Measurements from ENCODE around the gene IPO11.
A peak's percentile ranks its signal among the peaks of the same experiment; 100 is the strongest.

Gene IPO11

DNA sequence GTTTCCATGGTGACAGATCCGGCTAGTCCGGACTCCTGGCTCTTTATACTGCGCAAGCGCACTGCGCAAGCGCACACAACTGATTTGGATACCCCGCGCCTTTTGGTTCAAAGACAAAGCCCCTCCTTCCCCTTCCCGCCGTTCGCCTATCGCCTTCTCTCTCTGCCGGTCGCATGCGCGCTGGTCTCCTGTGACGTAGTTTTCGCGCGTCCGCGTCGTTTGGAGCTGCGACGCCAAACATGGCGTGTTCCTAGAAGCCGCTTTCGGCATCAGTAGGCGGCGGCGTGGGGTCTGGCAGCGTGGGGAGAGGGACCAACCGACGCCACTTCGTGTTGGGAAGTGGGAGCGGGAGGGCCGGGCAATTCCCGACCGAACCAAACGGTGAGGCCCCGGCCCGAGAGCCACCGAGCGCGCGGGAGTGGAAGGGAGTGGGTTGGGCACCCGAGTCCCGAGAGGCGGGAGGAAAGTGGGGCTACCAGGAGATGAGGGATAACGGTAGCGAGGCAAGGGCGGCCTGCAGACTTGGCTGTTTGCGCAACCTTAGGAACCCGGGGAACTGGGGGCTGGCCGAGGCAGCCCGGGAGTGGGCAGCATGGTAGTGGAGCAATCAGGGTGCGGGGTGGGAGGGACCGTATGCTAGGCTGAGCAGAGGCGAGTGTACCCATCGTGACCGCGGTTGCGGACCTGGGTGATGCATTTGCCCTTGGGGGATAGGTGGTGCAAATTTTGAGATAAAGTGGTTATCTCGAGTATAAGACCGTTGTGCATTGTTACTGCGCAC is at the start of gene IPO11:
Gene IPO11, plus strand, starts transcription at position 215 of the 781 bp plus-strand sequence. CDS start 24,517 bp downstream, outside the sequence.
- peak; percentile 99 for DNase-seq

DNA sequence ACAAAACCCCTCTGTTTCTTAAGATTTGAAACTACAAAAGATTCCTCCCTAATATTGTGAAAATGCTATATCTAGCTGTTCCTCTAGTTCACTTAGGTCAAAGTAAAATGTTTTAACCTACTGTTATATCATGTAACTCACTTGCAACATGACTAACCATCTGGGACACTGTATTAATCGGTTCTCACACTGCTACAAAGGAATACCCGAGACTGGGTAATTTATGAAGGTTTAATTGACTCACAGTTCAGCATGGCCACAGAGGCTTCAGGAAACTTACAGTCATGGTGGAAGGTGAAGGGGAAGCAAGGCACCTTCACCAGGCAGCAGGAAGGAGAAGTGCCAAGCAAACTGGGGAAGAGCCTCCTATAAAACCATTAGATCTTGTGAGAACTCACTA is 43.5 kb upstream of the IPO11 start:
- no peak for DNase-seq

DNA sequence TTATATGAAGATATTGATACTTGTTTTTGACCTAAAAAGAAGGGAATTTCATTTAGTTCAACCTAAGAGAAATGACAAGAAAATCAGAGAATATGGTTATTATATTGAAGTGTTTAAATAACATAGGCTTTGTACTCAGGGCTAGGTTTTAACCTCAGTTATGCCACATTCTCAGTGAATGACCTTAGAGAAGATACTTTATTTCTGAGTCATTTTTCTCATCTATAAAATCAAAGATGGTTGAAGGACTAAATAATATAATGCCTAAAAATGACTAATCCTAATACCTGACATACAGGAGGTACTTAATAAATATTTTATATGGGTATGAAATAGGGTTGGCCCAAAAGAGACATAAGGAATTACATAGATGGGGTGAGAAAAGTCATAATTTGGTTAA is 41.2 kb upstream of the IPO11 start:
- no peak for DNase-seq

DNA sequence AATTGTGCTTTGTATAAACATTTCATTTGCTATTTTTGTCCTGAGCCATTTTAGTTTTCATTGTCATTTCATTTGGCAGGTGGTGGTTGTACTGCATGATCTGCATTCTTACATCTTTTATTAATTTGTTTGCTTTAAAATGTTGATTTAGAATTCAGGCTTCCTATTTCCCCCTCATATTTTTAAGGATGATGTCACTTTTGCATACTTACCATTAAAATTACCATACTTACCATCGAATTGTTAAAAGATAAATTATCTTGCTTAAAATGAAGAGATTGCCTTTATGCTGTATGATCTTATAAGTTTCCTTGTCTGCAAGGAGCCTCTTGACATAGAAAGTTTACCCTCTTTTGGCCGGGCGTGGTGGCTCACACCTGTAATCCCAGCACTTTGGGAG is 40.0 kb upstream of the IPO11 start:
- DNase-seq, result no peak

- DNase-seq, result no peak
Observed at GRCh38 chr5:62373382-62373781, 39.2 kb upstream of the IPO11 start.

DNA sequence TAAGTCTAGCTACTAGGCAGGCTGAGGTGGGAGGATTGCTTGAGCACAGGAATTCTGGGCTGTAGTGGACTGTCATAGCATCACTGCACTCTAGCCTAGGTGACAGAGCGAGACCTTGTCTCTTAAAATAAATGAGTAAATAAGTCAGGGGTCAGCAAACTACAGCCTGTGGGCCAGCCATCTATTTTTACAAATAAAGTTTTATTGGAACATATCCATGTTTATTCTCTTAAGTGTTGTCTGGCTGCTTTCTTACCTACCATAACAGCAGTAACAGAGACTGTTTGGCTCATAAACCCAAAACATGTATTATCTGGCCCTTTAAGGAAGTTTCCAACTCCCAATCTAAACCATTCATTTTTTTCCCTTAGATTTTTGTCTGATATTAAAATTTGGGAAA is 38.5 kb upstream of the IPO11 start:
- DNase-seq, result no peak

DNA sequence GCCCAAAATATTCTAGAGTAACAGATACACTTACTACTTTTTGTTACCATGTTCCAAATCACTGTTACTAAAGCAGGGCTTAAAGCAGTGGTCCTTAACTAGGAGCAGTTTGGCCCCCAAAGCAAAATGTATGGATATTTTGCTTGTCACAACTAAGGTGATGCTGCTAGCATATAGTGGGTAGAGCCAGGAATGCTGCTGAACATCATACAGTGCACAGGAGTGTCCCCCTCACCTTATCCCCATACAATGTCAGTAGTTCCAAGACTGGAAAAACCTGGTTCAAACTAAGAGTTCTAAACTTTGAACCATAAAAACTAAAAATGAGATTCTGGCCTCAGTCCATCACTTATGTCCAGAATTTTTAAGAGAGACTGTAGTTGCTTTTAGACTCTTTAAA is 36.9 kb upstream of the IPO11 start:
- no peak for DNase-seq

- DNase-seq, result no peak
Observed at GRCh38 chr5:62376064-62376463, 36.5 kb upstream of the IPO11 start.

- no peak for DNase-seq
Observed at GRCh38 chr5:62385131-62385530, 27.4 kb upstream of the IPO11 start.

GRCh38 chr5:62385816-62386400 is 26.7 kb upstream of the IPO11 start:
- no peak for DNase-seq

DNA sequence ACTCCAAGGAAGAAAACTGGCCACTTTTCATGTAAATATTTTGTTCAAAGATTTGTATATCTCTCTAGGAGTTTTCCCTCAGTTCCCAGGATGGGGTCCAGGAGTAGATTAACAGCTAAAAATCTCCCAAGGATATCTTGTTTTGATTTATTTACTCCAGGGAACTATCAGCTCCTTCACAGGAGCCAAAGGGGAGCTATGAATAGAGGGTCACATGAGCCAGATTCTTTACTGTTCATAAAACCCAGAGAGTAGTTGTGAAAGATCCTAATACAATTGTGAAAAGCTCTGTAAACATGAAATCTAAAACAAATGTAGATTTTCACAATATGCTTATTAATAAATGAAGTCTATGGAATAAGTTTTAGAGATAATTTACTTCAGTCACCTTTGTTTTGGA is 25.7 kb upstream of the IPO11 start:
- no peak for DNase-seq

DNA sequence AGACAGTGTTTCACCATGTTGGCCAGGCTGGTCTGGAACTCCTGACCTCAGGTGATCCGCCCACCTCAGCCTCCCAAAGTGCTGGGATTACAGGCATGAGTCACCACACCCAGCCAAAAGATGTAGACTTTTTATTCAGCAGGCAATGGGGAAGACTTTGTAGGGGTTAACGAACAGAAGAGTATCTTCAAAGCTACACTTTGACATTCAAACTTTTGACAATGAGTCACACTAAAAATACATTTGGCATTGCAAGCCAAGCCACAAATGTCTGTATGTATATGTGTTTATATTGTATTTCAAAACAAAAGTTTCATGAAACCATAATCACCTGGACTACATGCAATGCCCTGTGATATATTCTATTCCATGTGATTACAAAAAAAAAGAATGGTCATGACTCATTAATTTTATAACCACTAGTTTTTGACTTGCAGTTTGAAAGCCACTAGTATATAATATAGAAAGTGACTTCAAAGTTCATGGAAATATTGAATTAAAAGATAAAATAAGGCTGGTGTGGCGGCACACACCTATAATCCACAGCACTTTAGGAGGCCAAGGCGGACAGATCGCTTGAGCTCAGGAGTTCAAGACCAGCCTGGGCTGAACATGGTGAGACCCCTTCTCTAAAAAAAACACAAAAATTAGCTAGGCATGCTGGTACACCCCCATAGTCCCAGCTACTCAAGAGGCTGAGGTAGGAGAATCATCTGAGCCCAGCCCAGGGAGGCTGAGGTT is 17.2 kb upstream of the IPO11 start:
- DNase-seq, result no peak

DNA sequence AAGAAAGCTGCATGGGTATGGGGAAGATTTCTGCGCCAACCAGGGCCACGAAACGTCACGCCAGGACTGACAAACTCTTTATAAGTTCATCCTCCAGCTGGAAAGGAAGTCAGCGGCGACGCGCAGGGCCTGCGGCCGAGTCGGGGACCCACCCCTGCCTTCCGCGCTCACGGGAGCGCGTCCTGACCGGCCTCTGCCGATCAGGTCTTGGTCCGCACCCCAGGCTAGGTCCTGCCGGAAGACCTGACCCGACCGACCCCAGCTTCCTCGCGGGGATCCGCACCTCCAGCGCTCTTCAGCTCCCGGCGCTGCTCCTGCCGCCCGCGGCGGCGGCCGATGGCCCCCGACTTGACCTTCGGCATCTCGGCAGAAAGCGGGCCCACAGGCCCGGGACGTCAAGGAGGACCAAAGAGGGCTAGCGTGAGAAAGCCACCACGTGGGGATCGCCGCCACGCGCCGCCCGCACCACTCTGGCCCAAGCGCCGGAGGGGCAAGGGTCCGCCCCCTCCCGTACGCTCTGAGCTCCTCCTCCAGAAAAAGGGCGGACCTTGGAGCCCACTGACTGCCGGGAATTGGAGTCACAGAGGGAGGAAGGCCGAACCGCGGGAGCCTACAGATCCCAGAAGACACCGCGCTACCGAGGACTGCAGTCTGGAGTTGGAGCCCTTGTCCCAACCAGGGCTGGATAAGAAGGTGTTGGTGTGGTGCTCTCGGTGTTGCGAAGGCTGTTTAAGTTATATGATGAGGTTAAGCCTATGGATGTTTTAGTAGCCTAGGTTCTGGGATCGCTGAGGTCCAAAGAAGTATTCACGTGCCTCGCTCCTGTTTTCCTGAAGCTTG is 8.9 kb upstream of the IPO11 start, which contains the start of gene DIMT1:
Gene DIMT1, minus strand, starts transcription at position 495 of the 840 bp plus-strand sequence. Its CDS starts 133 bp downstream, at position 362.
- peak; percentile 86 for DNase-seq

DNA sequence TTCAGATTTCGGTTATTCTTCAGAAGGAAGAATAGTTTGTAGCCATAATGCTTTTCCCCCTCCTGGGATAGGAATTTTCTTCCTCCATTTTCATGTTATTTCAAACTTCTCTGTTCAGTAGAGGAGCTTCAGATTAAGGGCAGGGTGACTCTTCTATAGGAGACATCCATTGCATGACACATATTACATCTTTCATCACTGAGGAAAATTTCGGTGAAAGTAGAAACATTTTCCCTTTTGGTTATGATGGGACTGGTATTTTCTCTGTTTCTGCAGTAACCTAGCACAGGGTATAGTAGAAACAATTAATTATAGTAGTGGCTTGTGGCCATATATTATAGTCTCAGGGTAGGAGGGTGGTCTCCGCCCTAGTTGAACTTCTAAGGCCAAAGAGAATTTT is 1.1 kb downstream of the IPO11 start:
- no peak for DNase-seq

GRCh38 chr5:62418462-62419076 is 6.0 kb downstream of the IPO11 start:
- no peak for DNase-seq

- DNase-seq, result no peak
Observed at GRCh38 chr5:62419609-62420008, 7.0 kb downstream of the IPO11 start.

DNA sequence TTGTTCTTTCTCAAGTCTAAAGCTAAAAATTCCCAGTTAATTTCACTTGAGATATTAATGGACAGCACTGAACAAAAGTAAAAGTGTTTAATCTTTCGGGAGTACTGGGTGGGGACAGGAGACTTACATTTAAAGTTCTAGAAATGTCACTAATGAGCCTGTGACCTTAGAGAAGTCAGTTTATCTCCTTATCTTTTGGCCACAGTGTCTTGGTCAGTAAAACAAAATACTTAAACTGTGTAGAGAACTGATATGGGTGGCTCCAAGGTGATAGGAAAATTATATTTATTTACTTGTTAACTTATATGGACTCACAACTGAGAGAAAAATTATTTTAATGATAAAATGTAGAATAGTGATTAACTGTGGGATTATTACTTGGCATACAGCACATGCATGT is 8.9 kb downstream of the IPO11 start:
- no peak for DNase-seq

DNA sequence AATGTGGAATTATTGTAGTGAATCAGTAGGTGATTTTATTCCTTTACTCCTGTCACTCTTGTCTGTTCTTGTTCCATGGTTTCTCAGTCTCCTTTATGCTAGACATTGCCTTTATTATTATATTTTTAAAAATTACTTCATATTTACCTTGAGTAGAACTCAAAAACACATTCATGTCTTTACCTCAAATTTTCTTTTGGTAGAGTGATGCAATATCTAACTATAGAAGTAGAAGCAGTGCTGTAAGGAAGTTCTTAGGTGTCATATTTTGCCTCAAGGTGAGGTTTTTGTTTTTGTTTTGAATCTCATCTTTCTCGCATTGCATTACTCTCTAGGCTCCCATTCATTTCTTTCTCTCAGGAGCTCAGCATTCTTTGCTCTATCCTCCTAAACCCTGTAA is 12.2 kb downstream of the IPO11 start:
- DNase-seq, result no peak

DNA sequence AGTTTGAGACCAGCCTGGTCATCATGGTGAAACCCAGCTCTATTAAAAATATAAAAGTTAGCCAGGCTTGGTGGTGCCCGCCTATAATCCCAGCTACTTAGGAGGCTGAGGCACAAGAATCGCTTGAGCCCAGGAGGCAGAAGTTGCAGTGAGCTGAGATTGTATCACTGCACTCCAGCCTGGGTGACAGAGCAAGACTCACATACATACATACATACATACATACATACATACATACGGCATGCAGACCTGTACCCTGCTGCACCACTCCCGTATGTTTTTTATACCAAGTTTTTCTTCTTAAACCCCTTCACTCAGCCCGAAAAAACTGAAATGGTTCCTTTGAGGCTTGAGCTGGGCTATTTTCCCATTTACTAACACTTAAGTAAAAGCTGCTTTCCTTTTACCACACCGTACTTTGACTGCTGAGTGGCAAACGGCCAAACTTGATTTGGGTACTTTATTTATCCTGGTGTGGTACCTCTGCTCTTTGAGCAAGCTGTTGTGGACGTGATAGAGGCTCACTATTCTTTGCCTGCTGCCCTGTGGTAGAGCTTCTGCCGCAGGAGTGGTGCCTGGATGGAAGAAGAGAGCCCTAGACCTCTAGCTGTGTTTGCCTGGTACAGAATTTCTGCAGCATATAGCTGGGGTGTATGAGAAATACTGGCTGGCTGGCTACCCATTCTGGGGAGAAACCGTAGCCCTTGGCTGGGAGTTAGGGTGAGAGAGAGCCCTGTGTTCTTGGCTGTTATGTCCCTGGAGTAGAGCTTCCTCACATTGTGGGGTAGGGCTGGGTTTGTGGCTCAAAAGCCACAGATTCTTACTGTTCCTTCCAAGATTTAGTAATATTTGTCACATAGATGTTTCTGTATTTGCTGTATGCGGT is 19.4 kb downstream of the IPO11 start:
- no peak for DNase-seq

GRCh38 chr5:62432621-62433064 is 20.1 kb downstream of the IPO11 start:
- no peak for DNase-seq

GRCh38 chr5:62448528-62448927 is 36.0 kb downstream of the IPO11 start:
- no peak for DNase-seq

Data from activated CD4-positive, alpha-beta T cell treated with anti-CD3 and anti-CD28 coated beads for 1 hour (primary cell).